ENCODE measurements around the gene LHFPL3.

LHFPL3 gene

GRCh38 chr7:104928721-104929400 is 600.5 kb downstream of the LHFPL3 start:
- TF ChIP-seq REST (IDR thresholded peaks at IDR 0.05; ENCODE audit: low read depth) (no peak), YY1 (IDR thresholded peaks at IDR 0.05; ENCODE audit: low read depth) (no peak), MAX (IDR thresholded peaks at IDR 0.05) (no peak), CREB1 (IDR thresholded peaks at IDR 0.05; ENCODE audit: low read depth) (no peak)

GRCh38 chr7:104929921-104930320 is 601.5 kb downstream of the LHFPL3 start:
- TF ChIP-seq EP300 (IDR thresholded peaks at IDR 0.05; ENCODE audit: borderline replicate concordance) = no peak
- no peak for TF ChIP-seq EGR1 (IDR thresholded peaks at IDR 0.05)
- TF ChIP-seq TEAD4 (IDR thresholded peaks at IDR 0.05) = no peak
- no peak for TF ChIP-seq FOXM1 (IDR thresholded peaks at IDR 0.05; ENCODE audit: borderline replicate concordance, low read depth)
- no peak for TF ChIP-seq USF1 (IDR thresholded peaks at IDR 0.05)

GRCh38 chr7:104931181-104931781 is 602.9 kb downstream of the LHFPL3 start:
- TF ChIP-seq EGR1 (IDR thresholded peaks at IDR 0.05) (no peak), EP300 (IDR thresholded peaks at IDR 0.05; ENCODE audit: borderline replicate concordance) (peak; percentile 84), NFIC (IDR thresholded peaks at IDR 0.05) (peak; percentile 66), USF1 (IDR thresholded peaks at IDR 0.05) (no peak), TCF12 (IDR thresholded peaks at IDR 0.05; ENCODE audit: low read depth) (peak; percentile 74), RAD21 (IDR thresholded peaks at IDR 0.05; ENCODE audit: low read depth) (no peak), CREB1 (IDR thresholded peaks at IDR 0.05; ENCODE audit: low read depth) (no peak), FOXM1 (IDR thresholded peaks at IDR 0.05; ENCODE audit: borderline replicate concordance, low read depth) (0 out of 2 replicates have a peak, but pooled peaks have one; percentile 45), CEBPB (IDR thresholded peaks at IDR 0.05) (no peak), TEAD4 (IDR thresholded peaks at IDR 0.05) (no peak)

GRCh38 chr7:104933022-104933421 is 604.6 kb downstream of the LHFPL3 start:
- TF ChIP-seq TCF12 (IDR thresholded peaks at IDR 0.05; ENCODE audit: low read depth) (no peak), REST (IDR thresholded peaks at IDR 0.05; ENCODE audit: low read depth) (no peak), TAF1 (IDR thresholded peaks at IDR 0.05; ENCODE audit: low read depth) (no peak), EP300 (IDR thresholded peaks at IDR 0.05; ENCODE audit: borderline replicate concordance) (no peak), TEAD4 (IDR thresholded peaks at IDR 0.05) (no peak), USF1 (IDR thresholded peaks at IDR 0.05) (no peak), MAX (IDR thresholded peaks at IDR 0.05) (no peak), YY1 (IDR thresholded peaks at IDR 0.05; ENCODE audit: low read depth) (no peak), ZBTB7A (IDR thresholded peaks at IDR 0.05; ENCODE audit: low read depth) (no peak), CREB1 (IDR thresholded peaks at IDR 0.05; ENCODE audit: low read depth) (no peak), FOXM1 (IDR thresholded peaks at IDR 0.05; ENCODE audit: borderline replicate concordance, low read depth) (no peak), EGR1 (IDR thresholded peaks at IDR 0.05) (no peak), CEBPB (IDR thresholded peaks at IDR 0.05) (no peak), NFIC (IDR thresholded peaks at IDR 0.05) (no peak), RAD21 (IDR thresholded peaks at IDR 0.05; ENCODE audit: low read depth) (no peak)

- TF ChIP-seq YY1 (IDR thresholded peaks at IDR 0.05; ENCODE audit: low read depth) (no peak), TCF12 (IDR thresholded peaks at IDR 0.05; ENCODE audit: low read depth) (no peak), USF1 (IDR thresholded peaks at IDR 0.05) (no peak), EGR1 (IDR thresholded peaks at IDR 0.05) (no peak), ZBTB7A (IDR thresholded peaks at IDR 0.05; ENCODE audit: low read depth) (no peak), RAD21 (IDR thresholded peaks at IDR 0.05; ENCODE audit: low read depth) (no peak), FOXM1 (IDR thresholded peaks at IDR 0.05; ENCODE audit: borderline replicate concordance, low read depth) (peak; percentile 24; the same call in 1 of the 2 replicates), TEAD4 (IDR thresholded peaks at IDR 0.05) (no peak), EP300 (IDR thresholded peaks at IDR 0.05; ENCODE audit: borderline replicate concordance) (peak; percentile 63), MAX (IDR thresholded peaks at IDR 0.05) (no peak), REST (IDR thresholded peaks at IDR 0.05; ENCODE audit: low read depth) (no peak), CEBPB (IDR thresholded peaks at IDR 0.05) (no peak), TAF1 (IDR thresholded peaks at IDR 0.05; ENCODE audit: low read depth) (no peak), NFIC (IDR thresholded peaks at IDR 0.05) (no peak), CREB1 (IDR thresholded peaks at IDR 0.05; ENCODE audit: low read depth) (no peak)
Measured at GRCh38 chr7:104933521-104933988, 605.2 kb downstream of the LHFPL3 start.

Measured in Ishikawa (cell line).